ENCODE results near the gene ALLC. TPM values are rescaled to one million over a fixed set of nuclear protein-coding genes. Genes with fewer than 3 reads are reported as not detected.

Gene ALLC
- total RNA-seq, 1 donor from 2014 or later = not detected

DNA sequence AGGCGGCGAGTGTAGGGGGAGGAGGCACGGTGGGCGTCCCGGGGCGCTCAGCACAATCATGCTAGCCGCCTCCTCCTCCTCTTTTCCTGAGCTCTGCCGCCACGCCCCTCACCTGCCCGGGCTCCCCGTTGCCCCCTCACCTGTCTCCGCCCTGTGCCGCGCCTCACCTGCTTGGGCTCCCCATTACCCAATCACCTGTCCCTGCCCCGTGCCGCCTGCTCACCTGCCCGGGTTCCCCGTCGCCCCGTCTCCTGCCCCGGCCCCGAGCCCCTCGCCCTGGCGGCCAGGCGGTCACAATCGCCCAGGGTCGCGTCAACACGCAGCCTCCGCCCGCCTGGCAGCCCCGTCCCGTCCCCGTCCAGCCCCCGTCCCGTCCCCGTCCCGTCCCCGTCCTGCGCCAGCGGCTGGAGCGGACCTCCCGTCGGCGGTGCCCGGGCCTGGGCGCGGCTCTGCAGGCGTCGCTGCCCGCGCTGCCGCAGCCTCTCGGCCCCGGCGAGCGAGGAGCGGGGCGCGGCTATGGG lies 45.3 kb downstream of the ALLC start, which contains the start of gene DCDC2C:
DCDC2C (plus strand) TSS at position 340 of the 521 bp plus-strand sequence; CDS start at position 517, 177 bp downstream.
- no peaks in the 10 kb centered on the region for H3K36me3 ChIP-seq
- ATAC-seq = peak; percentile 49
- no peak within 1 kb of the TSS for H3K4me3 ChIP-seq
- intact Hi-C loops (cut with DNase I) = no loop called here
- DNase-seq = no peak
- H3K9me3 ChIP-seq = no peaks in the 10 kb centered on the region
- H3K27me3 ChIP-seq = peaks cover 55% of the 10 kb centered on the region
- H3K27ac ChIP-seq = no peak within 1 kb of the TSS
- TF ChIP-seq, protein P1, sequence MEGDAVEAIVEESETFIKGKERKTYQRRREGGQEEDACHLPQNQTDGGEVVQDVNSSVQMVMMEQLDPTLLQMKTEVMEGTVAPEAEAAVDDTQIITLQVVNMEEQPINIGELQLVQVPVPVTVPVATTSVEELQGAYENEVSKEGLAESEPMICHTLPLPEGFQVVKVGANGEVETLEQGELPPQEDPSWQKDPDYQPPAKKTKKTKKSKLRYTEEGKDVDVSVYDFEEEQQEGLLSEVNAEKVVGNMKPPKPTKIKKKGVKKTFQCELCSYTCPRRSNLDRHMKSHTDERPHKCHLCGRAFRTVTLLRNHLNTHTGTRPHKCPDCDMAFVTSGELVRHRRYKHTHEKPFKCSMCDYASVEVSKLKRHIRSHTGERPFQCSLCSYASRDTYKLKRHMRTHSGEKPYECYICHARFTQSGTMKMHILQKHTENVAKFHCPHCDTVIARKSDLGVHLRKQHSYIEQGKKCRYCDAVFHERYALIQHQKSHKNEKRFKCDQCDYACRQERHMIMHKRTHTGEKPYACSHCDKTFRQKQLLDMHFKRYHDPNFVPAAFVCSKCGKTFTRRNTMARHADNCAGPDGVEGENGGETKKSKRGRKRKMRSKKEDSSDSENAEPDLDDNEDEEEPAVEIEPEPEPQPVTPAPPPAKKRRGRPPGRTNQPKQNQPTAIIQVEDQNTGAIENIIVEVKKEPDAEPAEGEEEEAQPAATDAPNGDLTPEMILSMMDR (IDR thresholded peaks at IDR 0.05) = no peak
- H3K4me1 ChIP-seq = no peaks in the 10 kb centered on the region

DNA sequence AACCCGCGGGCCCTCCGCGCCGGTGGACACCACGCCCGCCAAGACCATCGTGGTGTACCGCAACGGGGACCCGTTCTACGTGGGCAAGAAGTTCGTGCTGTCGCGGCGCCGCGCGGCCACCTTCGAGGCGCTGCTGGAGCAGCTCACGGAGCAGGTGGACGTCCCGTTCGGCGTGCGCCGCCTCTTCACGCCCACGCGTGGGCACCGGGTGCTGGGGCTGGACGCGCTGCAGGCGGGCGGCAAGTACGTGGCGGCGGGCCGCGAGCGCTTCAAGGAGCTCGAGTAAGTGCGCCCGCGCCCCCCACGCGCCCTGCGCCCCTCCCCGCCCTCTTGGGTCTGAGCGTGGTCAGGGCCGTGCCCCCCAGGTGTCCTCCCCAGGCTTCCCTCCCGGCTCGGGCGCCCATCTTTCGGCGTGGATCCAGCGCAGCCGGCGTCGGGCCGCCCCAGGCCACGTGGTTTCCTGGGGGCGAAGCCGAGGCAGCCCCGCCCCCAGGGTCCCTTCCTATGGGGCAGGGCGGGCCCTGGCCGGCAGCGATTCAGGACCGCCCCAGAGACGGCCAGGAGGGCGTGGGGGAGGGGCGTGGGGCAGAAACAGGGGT lies 45.9 kb downstream of the ALLC start:
- Histone ChIP-seq H3K36me3 (no peaks in the 10 kb centered on the region), H3K27ac (no peak overlapping the region), H3K4me1 (no peaks in the 10 kb centered on the region), H3K9me3 (no peaks in the 10 kb centered on the region), H3K27me3 (peaks cover 55% of the 10 kb centered on the region), H3K4me3 (no peak overlapping the region)
- intact Hi-C loops (cut with DNase I) = no loop called here
- TF ChIP-seq, protein P1 (IDR thresholded peaks at IDR 0.05) = no peak
- ATAC-seq = peak; percentile 26
- DNase-seq = no peak

DNA sequence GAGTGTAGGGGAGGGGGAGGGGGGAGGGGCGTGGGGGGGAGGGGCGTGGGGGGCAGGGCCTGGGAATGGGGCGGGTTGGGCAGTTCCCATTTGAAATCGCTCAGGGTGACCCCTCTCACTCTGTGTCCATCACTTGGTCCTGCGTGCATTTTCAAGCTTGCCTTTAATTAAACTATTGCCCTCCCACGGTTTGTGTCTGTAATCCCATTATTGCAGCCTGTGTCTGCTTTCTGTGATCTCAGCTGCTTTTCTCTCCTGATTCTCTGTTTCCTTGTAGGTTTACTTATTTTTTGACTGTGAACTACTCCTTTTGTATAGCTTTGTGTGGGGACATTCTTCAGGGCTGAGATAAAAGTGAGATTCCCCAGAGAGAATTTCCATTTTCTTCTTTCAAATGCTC lies 46.7 kb downstream of the ALLC start:
- ATAC-seq = no peak

DNA sequence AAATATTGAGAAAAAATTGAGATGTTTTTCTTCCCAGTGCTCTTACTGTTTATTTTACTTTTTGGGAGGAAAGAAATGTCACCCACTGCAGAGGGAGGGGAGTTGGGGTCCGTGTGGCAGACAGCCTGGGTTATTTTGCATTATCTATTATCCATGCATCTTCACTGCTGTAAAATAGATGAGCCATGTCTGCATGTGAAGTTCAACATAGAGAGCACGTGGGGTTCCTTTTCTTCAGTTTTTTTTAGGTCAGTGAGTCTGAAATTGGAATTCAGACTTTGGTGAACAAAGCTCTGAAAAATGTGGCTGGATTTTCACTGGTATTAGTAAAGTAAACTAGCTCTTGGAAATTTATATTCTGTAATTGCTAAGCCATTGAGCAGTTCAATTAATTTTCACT lies 47.8 kb downstream of the ALLC start:
- Histone ChIP-seq H3K9me3 (no peaks in the 10 kb centered on the region), H3K4me3 (no peak overlapping the region), H3K27ac (no peak overlapping the region), H3K36me3 (no peaks in the 10 kb centered on the region), H3K27me3 (peaks cover 55% of the 10 kb centered on the region), H3K4me1 (no peaks in the 10 kb centered on the region)
- DNase-seq = no peak
- ATAC-seq = no peak
- intact Hi-C loops (cut with DNase I) = no loop called here
- TF ChIP-seq, protein P1 (IDR thresholded peaks at IDR 0.05) = no peak

More for the DNA sequence above, 46.7 kb downstream of the ALLC start:
- TF ChIP-seq, protein P1 (IDR thresholded peaks at IDR 0.05) = no peak
- intact Hi-C loops (cut with DNase I) = no loop called here
- no peak overlapping the region for H3K4me3 ChIP-seq
- H3K36me3 ChIP-seq = no peaks in the 10 kb centered on the region
- H3K4me1 ChIP-seq = no peaks in the 10 kb centered on the region
- DNase-seq = no peak
- no peaks in the 10 kb centered on the region for H3K9me3 ChIP-seq
- peaks cover 55% of the 10 kb centered on the region for H3K27me3 ChIP-seq
- no peak overlapping the region for H3K27ac ChIP-seq

DNA sequence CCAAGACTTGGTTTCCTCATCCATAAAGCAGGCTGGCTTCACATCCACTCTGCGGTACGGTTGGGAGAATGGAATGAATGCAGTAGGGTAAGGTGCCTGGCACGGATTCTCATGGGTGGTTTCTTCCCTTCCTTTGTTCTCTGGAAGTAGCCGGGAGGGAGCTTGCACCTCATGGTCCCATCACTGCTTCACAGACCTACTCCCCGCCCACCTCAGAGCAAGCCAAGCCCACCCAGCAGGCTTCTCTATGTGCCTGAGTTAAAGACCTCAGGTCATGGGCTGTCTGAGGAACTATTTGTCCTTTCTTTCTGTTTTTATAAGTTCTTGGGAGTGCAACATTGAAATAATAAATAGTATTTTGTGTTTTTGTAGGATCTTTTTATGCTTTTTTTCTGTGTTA lies 48.9 kb downstream of the ALLC start:
- no peak overlapping the region for H3K4me3 ChIP-seq
- DNase-seq (no peak), ATAC-seq (no peak)
- H3K4me1 ChIP-seq = no peaks in the 10 kb centered on the region
- H3K9me3 ChIP-seq = no peaks in the 10 kb centered on the region
- intact Hi-C loops (cut with DNase I) = no loop called here
- no peak overlapping the region for H3K27ac ChIP-seq
- TF ChIP-seq, protein P1 (IDR thresholded peaks at IDR 0.05) = no peak
- H3K36me3 ChIP-seq = no peaks in the 10 kb centered on the region
- H3K27me3 ChIP-seq = peaks cover 47% of the 10 kb centered on the region

Data from upper lobe of right lung (tissue), 1 donor.